HEK293 (cell line): ENCODE results near the gene SWT1.
"Not testable (repeated sequence)": the region's sequence is repeated elsewhere in the genome, so short reads cannot be mapped to it uniquely, and the experiment has no call there.

Source experiments
- CTCF ChIA-PET: fragments of 350-600 bp; formaldehyde crosslinking; extraction: SDS; loops from one replicate; lab custom pipeline; 2021; ENCODE audit warnings: antibody characterized with exemption; lab: Yijun Ruan, JAX
- POLR2A ChIA-PET: fragments of 300-600 bp; formaldehyde crosslinking; extraction: SDS; loops from one replicate; lab custom pipeline; 2020; ENCODE audit warnings: antibody characterized with exemption, inconsistent platforms; lab: Yijun Ruan, JAX
- H3K27ac ChIP-seq: fragments of 200-500 bp; sonication (Bioruptor generic); 2 replicates; pipeline ENCODE4 v1.5.1; 2014; ENCODE audit warnings: low read depth, low read length, control low read depth, inconsistent platforms; ENCODE audit errors: extremely low read depth
- H3K36me3 ChIP-seq, 2 experiments: fragments of 200-500 bp in 1 of 2; sonication (Bioruptor generic) in 1 of 2; 1 replicate in 1 of 2; 2 replicates in 1 of 2; pipeline ENCODE4 v1.5.1; 2014 to 2017; ENCODE audit warnings: inconsistent platforms in 2 of 2, low read length in 2 of 2; ENCODE audit not compliant: control insufficient read depth in 2 of 2, insufficient read depth in 1 of 2
- H3K4me1 ChIP-seq: fragments of 200-500 bp; sonication (Bioruptor generic); 2 replicates; pipeline ENCODE4 v1.5.1; 2014; ENCODE audit warnings: mild to moderate bottlenecking, low read length, inconsistent platforms; ENCODE audit not compliant: control insufficient read depth, insufficient read depth
- H3K4me3 ChIP-seq: 2 replicates; pipeline ENCODE4 v1.5.1; 2011; ENCODE audit warnings: low read depth, mild to moderate bottlenecking, control low read depth, low read length, moderate library complexity
- H3K9me3 ChIP-seq: fragments of 200-500 bp; sonication (Bioruptor generic); 2 replicates; pipeline ENCODE4 v1.5.1; 2014; ENCODE audit warnings: low read depth, low read length, inconsistent platforms; ENCODE audit not compliant: control insufficient read depth, insufficient read depth
- ZBTB20 ChIP-seq: fragments of 450-650 bp; formaldehyde crosslinking; IDR thresholded peaks from 2 replicates; pipeline ENCODE4 v1.5.1; 2016; ENCODE audit warnings: missing biosample characterization, missing genetic modification characterization
- ZNF146 ChIP-seq: fragments of 450-650 bp; formaldehyde crosslinking; IDR thresholded peaks from 2 replicates; pipeline ENCODE4 v1.5.1; 2016; ENCODE audit warnings: missing biosample characterization, missing genetic modification characterization
- ZNF184 ChIP-seq: fragments of 450-650 bp; IDR thresholded peaks from 2 replicates; pipeline ENCODE4 v1.5.1; 2018; ENCODE audit warnings: missing biosample characterization, mild to moderate bottlenecking, missing genetic modification characterization
- ZNF214 ChIP-seq: fragments of 450-650 bp; formaldehyde crosslinking; IDR thresholded peaks from 2 replicates; pipeline ENCODE4 v1.5.1; 2017; ENCODE audit warnings: missing biosample characterization, mild to moderate bottlenecking, missing genetic modification characterization, borderline replicate concordance
- ZNF302 ChIP-seq: fragments of 450-650 bp; formaldehyde crosslinking; IDR thresholded peaks from 2 replicates; pipeline ENCODE4 v1.5.1; 2016; ENCODE audit warnings: missing biosample characterization, missing genetic modification characterization, low read depth
- ZNF398 ChIP-seq: fragments of 450-650 bp; formaldehyde crosslinking; IDR thresholded peaks from 2 replicates; pipeline ENCODE4 v1.5.1; 2017; ENCODE audit warnings: missing biosample characterization, missing genetic modification characterization
- ZNF423 ChIP-seq: fragments of 450-650 bp; formaldehyde crosslinking; IDR thresholded peaks from 2 replicates; pipeline ENCODE4 v1.5.1; 2016; ENCODE audit warnings: missing biosample characterization, missing genetic modification characterization
- ZNF473 ChIP-seq: fragments of 450-650 bp; formaldehyde crosslinking; IDR thresholded peaks from 2 replicates; pipeline ENCODE4 v1.5.1; 2017; ENCODE audit warnings: missing biosample characterization, missing genetic modification characterization
- ZNF521 ChIP-seq: fragments of 450-650 bp; formaldehyde crosslinking; IDR thresholded peaks from 2 replicates; pipeline ENCODE4 v1.5.1; 2017; ENCODE audit warnings: missing biosample characterization, mild to moderate bottlenecking, missing genetic modification characterization
- ZNF530 ChIP-seq: fragments of 450-650 bp; formaldehyde crosslinking; IDR thresholded peaks from 2 replicates; pipeline ENCODE4 v1.5.1; 2016; ENCODE audit warnings: low read depth, missing biosample characterization, missing genetic modification characterization
- ZNF558 ChIP-seq: fragments of 450-650 bp; formaldehyde crosslinking; IDR thresholded peaks from 2 replicates; pipeline ENCODE4 v1.5.1; 2016; ENCODE audit warnings: missing biosample characterization, missing genetic modification characterization
- ZNF76 ChIP-seq: fragments of 450-650 bp; formaldehyde crosslinking; IDR thresholded peaks from 2 replicates; pipeline ENCODE4; 2016; ENCODE audit warnings: low read depth, missing biosample characterization, missing genetic modification characterization, borderline replicate concordance
- ZSCAN23 ChIP-seq: fragments of 450-650 bp; formaldehyde crosslinking; IDR thresholded peaks from 2 replicates; pipeline ENCODE4 v1.5.1; 2016; ENCODE audit warnings: missing biosample characterization, missing genetic modification characterization
- TF ChIP-seq, protein P1 (sequence below): fragments of 450-650 bp; formaldehyde crosslinking; IDR thresholded peaks from 2 replicates; pipeline ENCODE4 v1.5.1; 2016; ENCODE audit warnings: missing biosample characterization, missing genetic modification characterization
- TF ChIP-seq, protein P2 (sequence below): fragments of 450-650 bp; formaldehyde crosslinking; IDR thresholded peaks from 2 replicates; pipeline ENCODE4 v1.5.1; 2016; ENCODE audit warnings: missing biosample characterization, missing genetic modification characterization
- TF ChIP-seq, protein P3 (sequence below): fragments of 450-650 bp; formaldehyde crosslinking; IDR thresholded peaks from 2 replicates; pipeline ENCODE4 v1.5.1; 2016; ENCODE audit warnings: missing biosample characterization, missing genetic modification characterization

SWT1 gene

GRCh38 chr1:185208626-185209180 lies 51.7 kb downstream of the SWT1 start:
- Histone ChIP-seq H3K4me3 (no peak overlapping the region), H3K4me1 (no peaks in the 10 kb centered on the region)
- TF ChIP-seq, protein P1, sequence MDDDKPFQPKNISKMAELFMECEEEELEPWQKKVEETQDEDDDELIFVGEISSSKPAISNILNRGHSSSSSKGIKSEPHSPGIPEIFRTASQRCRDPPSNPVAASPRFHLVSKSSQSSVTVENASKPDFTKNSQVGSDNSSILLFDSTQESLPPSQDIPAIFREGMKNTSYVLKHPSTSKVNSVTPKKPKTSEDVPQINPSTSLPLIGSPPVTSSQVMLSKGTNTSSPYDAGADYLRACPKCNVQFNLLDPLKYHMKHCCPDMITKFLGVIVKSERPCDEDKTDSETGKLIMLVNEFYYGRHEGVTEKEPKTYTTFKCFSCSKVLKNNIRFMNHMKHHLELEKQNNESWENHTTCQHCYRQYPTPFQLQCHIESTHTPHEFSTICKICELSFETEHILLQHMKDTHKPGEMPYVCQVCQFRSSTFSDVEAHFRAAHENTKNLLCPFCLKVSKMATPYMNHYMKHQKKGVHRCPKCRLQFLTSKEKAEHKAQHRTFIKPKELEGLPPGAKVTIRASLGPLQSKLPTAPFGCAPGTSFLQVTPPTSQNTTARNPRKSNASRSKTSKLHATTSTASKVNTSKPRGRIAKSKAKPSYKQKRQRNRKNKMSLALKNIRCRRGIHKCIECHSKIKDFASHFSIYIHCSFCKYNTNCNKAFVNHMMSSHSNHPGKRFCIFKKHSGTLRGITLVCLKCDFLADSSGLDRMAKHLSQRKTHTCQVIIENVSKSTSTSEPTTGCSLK (tag by site-specific recombination), result no peak
- TF ChIP-seq ZNF473 (tag by site-specific recombination), result no peak
- TF ChIP-seq ZNF214, result no peak
- no peak for TF ChIP-seq ZNF302
- no peak for TF ChIP-seq ZNF521 (tag by site-specific recombination)
- no peak for TF ChIP-seq ZSCAN23 (tag by site-specific recombination)
- TF ChIP-seq ZNF76 (tag by site-specific recombination), result no peak
- no peak for TF ChIP-seq ZNF184 (tag by site-specific recombination)
- TF ChIP-seq ZNF530 (tag by site-specific recombination), result no peak
- no peak for TF ChIP-seq ZBTB20 (tag by site-specific recombination)
- TF ChIP-seq ZNF398 (tag by site-specific recombination), result no peak
- TF ChIP-seq, protein P2, sequence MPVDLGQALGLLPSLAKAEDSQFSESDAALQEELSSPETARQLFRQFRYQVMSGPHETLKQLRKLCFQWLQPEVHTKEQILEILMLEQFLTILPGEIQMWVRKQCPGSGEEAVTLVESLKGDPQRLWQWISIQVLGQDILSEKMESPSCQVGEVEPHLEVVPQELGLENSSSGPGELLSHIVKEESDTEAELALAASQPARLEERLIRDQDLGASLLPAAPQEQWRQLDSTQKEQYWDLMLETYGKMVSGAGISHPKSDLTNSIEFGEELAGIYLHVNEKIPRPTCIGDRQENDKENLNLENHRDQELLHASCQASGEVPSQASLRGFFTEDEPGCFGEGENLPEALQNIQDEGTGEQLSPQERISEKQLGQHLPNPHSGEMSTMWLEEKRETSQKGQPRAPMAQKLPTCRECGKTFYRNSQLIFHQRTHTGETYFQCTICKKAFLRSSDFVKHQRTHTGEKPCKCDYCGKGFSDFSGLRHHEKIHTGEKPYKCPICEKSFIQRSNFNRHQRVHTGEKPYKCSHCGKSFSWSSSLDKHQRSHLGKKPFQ (tag by site-specific recombination), result no peak
- TF ChIP-seq ZNF558, result no peak
- no peak for TF ChIP-seq ZNF423 (tag by site-specific recombination)
- TF ChIP-seq, all 188 proteins: peak for 0
- ChIA-PET CTCF (interaction anchor here (0.5 kb wide), 1 partner anchor 344 kb away, joined by 4 read pairs; no protein-coding TSS in a partner anchor), POLR2A (no interaction called here)
- H3K36me3 ChIP-seq, result no peaks in the 10 kb centered on the region
- H3K9me3 ChIP-seq, result no peaks in the 10 kb centered on the region
- no peak overlapping the region for H3K27ac ChIP-seq

DNA sequence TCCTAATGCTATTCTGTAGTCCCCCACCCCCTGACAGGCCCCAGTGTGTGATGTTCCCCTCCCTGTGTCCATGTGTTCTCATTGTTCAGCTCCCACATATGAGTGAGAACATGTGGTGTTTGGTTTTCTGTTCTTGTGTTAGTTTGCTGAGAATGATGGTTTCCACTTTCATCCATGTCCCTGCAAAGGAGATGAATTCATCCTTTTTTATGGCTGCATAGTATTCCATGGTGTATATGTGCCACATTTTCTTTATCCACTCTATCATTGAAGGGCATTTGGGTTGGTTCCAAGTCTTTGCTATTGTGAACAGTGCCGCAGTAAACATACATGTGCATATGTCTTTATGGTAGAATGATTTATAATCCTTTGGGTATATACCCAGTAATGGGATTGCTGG lies 52.4 kb downstream of the SWT1 start:
- H3K4me3 ChIP-seq, H3K4me1 ChIP-seq, POLR2A ChIA-PET, H3K27ac ChIP-seq, H3K9me3 ChIP-seq, CTCF ChIA-PET, H3K36me3 ChIP-seq: not testable (repeated sequence)
- TF ChIP-seq, protein P3, sequence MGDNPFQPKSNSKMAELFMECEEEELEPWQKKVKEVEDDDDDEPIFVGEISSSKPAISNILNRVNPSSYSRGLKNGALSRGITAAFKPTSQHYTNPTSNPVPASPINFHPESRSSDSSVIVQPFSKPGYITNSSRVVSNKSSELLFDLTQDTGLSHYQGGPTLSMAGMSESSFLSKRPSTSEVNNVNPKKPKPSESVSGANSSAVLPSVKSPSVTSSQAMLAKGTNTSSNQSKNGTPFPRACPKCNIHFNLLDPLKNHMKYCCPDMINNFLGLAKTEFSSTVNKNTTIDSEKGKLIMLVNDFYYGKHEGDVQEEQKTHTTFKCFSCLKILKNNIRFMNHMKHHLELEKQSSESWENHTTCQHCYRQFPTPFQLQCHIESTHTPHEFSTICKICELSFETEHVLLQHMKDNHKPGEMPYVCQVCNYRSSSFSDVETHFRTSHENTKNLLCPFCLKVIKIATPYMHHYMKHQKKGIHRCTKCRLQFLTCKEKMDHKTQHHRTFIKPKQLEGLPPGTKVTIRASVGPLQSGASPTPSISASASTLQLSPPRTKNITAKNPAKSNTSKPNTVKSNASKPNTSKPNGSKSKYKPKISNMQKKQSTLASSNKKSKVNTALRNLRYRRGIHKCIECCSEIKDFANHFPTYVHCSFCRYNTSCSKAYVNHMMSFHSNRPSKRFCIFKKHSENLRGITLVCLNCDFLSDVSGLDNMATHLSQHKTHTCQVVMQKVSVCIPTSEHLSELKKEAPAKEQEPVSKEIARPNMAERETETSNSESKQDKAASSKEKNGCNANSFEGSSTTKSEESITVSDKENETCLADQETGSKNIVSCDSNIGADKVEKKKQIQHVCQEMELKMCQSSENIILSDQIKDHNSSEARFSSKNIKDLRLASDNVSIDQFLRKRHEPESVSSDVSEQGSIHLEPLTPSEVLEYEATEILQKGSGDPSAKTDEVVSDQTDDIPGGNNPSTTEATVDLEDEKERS (tag by site-specific recombination), result 0 out of 2 replicates have a peak, but pooled peaks have one; percentile 68
- peak; percentile 89 for TF ChIP-seq ZNF146
